IMR-90 (cell line): ENCODE data around the gene GUCY1A2. TPM values are rescaled to one million over a fixed set of nuclear protein-coding genes. Genes with fewer than 3 reads are reported as not detected.

Source experiments
- ATAC-seq: fragments of 200-7000 bp; cut with Tn5 transposase; 2 replicates; pipeline ENCODE4 v1.9.1; 2020; ENCODE audit warnings: low read depth, mild to moderate bottlenecking, moderate library complexity
- BruUV-seq: library from RNA; stranded (reverse); fragments of 400-500 nt; replicated peaks from 2 replicates; lab custom pipeline; 2021; lab: Mats Ljungman, UMichigan
- CTCF ChIA-PET: fragments of 300-600 bp; formaldehyde crosslinking; extraction: SDS; loops from one replicate; lab custom pipeline; 2021; ENCODE audit warnings: antibody characterized with exemption; lab: Yijun Ruan, JAX
- POLR2A ChIA-PET: fragments of 300-600 bp; sonication (Branson Sonifier 250); formaldehyde crosslinking; loops from one replicate; lab custom pipeline; 2022; ENCODE audit warnings: antibody characterized with exemption; ENCODE audit not compliant: unreplicated experiment; lab: Charles Lee
- DNase-seq: peaks from one replicate; pipeline ENCODE4 v3.0.0; 2013
- H2AFZ ChIP-seq: replicated peaks from 2 replicates; pipeline ENCODE3; 2013; ENCODE audit warnings: low read length, mild to moderate bottlenecking; ENCODE audit not compliant: poor library complexity
- H2AK5ac ChIP-seq: 2 replicates; pipeline ENCODE4 v1.6.1; 2013; ENCODE audit warnings: low read depth, low read length, inconsistent platforms
- H2AK9ac ChIP-seq: replicated peaks from 2 replicates; pipeline ENCODE3; 2013; ENCODE audit warnings: mild to moderate bottlenecking, low read depth, low read length, moderate library complexity; ENCODE audit not compliant: poor library complexity
- H2BK120ac ChIP-seq: 2 replicates; pipeline ENCODE4 v1.6.1; 2013; ENCODE audit warnings: low read depth, low read length, inconsistent platforms
- H2BK15ac ChIP-seq: 3 replicates; pipeline ENCODE4 v1.6.1; 2013; ENCODE audit warnings: low read depth, low read length, inconsistent platforms
- H2BK20ac ChIP-seq: 2 replicates; pipeline ENCODE4 v1.6.1; 2013; ENCODE audit warnings: low read depth, mild to moderate bottlenecking, inconsistent platforms, low read length, moderate library complexity
- H2BK5ac ChIP-seq: 2 replicates; pipeline ENCODE4 v1.6.1; 2013; ENCODE audit warnings: mild to moderate bottlenecking, low read depth, low read length, inconsistent platforms; ENCODE audit not compliant: poor library complexity, severe bottlenecking
- H3K14ac ChIP-seq: replicated peaks from 2 replicates; pipeline ENCODE4 v1.6.1; 2013; ENCODE audit warnings: low read depth, low read length, inconsistent platforms
- H3K18ac ChIP-seq: 2 replicates; pipeline ENCODE4 v1.6.1; 2013; ENCODE audit warnings: low read depth, low read length, control low read depth
- H3K23ac ChIP-seq: 2 replicates; pipeline ENCODE4 v1.6.1; 2013; ENCODE audit warnings: low read depth, low read length, inconsistent platforms
- H3K27ac ChIP-seq: 2 replicates; pipeline ENCODE4 v1.5.1; 2013; ENCODE audit warnings: mild to moderate bottlenecking, control low read depth, low read length; ENCODE audit not compliant: insufficient read depth
- H3K27me3 ChIP-seq: 2 replicates; pipeline ENCODE4 v1.6.1; 2013; ENCODE audit warnings: low read length; ENCODE audit not compliant: control insufficient read depth, insufficient read depth
- H3K36me3 ChIP-seq: 2 replicates; pipeline ENCODE4 v1.6.1; 2013; ENCODE audit warnings: low read length, mixed read lengths; ENCODE audit not compliant: control insufficient read depth, insufficient read depth
- H3K4ac ChIP-seq: 2 replicates; pipeline ENCODE4 v1.6.1; 2013; ENCODE audit warnings: low read depth, low read length, inconsistent platforms
- H3K4me1 ChIP-seq: 2 replicates; pipeline ENCODE4 v1.6.1; 2013; ENCODE audit warnings: low read length, mixed read lengths; ENCODE audit not compliant: control insufficient read depth, insufficient read depth
- H3K4me2 ChIP-seq: 2 replicates; pipeline ENCODE4 v1.6.1; 2013; ENCODE audit warnings: low read depth, mild to moderate bottlenecking, control low read depth, low read length, moderate library complexity
- H3K4me3 ChIP-seq: 2 replicates; pipeline ENCODE4 v1.5.1; 2013; ENCODE audit warnings: low read depth, mild to moderate bottlenecking, control low read depth, low read length, moderate library complexity; ENCODE audit not compliant: insufficient read depth
- H3K56ac ChIP-seq: 2 replicates; pipeline ENCODE4 v1.6.1; 2013; ENCODE audit warnings: low read length, inconsistent platforms; ENCODE audit not compliant: insufficient read depth; ENCODE audit errors: extremely low read depth
- H3K79me1 ChIP-seq, 2 experiments: 2 replicates each; pipeline ENCODE4 v1.6.1; 2013; ENCODE audit warnings: low read length in 2 of 2, inconsistent platforms in 1 of 2, low read depth in 1 of 2
- H3K9ac ChIP-seq: 2 replicates; pipeline ENCODE4 v1.6.1; 2013; ENCODE audit warnings: low read depth, low read length, control low read depth
- H3K9me1 ChIP-seq: 2 replicates; pipeline ENCODE4 v1.6.1; 2013; ENCODE audit warnings: low read length, inconsistent platforms; ENCODE audit not compliant: insufficient read depth
- H3K9me3 ChIP-seq: 2 replicates; pipeline ENCODE4 v1.6.1; 2013; ENCODE audit warnings: low read length; ENCODE audit not compliant: control insufficient read depth, insufficient read depth
- H4K20me1 ChIP-seq: 2 replicates; pipeline ENCODE4 v1.6.1; 2013; ENCODE audit warnings: low read length, inconsistent platforms; ENCODE audit not compliant: insufficient read depth
- H4K5ac ChIP-seq: 2 replicates; pipeline ENCODE4 v1.6.1; 2013; ENCODE audit warnings: mild to moderate bottlenecking, low read depth, low read length, control low read depth
- H4K8ac ChIP-seq, 2 experiments: 2 replicates each; pipeline ENCODE4 v1.6.1; 2013; ENCODE audit warnings: low read depth in 2 of 2, low read length in 2 of 2, control low read depth in 1 of 2, inconsistent platforms in 1 of 2
- H4K91ac ChIP-seq: 2 replicates; pipeline ENCODE4 v1.6.1; 2013; ENCODE audit warnings: low read depth, low read length, inconsistent platforms; ENCODE audit not compliant: insufficient read depth
- CEBPB ChIP-seq: IDR thresholded peaks from 2 replicates; pipeline ENCODE4 v1.6.1; 2012; ENCODE audit warnings: low read depth, low read length, improper control_type of control experiment
- CHD1 ChIP-seq: IDR thresholded peaks from 2 replicates; pipeline ENCODE4 v1.6.1; 2012; ENCODE audit warnings: low read depth, low read length, improper control_type of control experiment
- CTCF ChIP-seq: conservative IDR thresholded peaks from 2 replicates; pipeline ENCODE4 v1.5.1; 2012; ENCODE audit warnings: mild to moderate bottlenecking, low read depth, low read length, improper control_type of control experiment
- FOS ChIP-seq: fragments of 150-350 bp; IDR thresholded peaks from 2 replicates; pipeline ENCODE4 v1.6.1; 2016; ENCODE audit warnings: low read depth, low read length
- RFX5 ChIP-seq: IDR thresholded peaks from 2 replicates; pipeline ENCODE4 v1.8.0; 2012; ENCODE audit warnings: low read depth, mild to moderate bottlenecking, low read length, moderate library complexity
- WGBS, 2 experiments: methylation state at CpG; one replicate each; pipeline versions ENCODE4 v1.1.5 to v1.1.7; 2013; ENCODE audit warnings: missing lambda C conversion rate in 2 of 2; ENCODE audit not compliant: insufficient read length in 1 of 2; ENCODE audit errors: extremely low coverage in 2 of 2; 5-methylcytosine and 5-hydroxymethylcytosine counted together
- dilution Hi-C: fragments of 300-500 bp; cut with HindIII; formaldehyde crosslinking; loops from one replicate; pipeline ENCODE4 v1.14.3; 2018; ENCODE audit warnings: low sequenced_read_pairs; ENCODE audit not compliant: unreplicated experiment
- in situ Hi-C: fragments of 300-500 bp; cut with MboI; formaldehyde crosslinking; loops from 3 replicates; pipeline ENCODE4 v1.14.3; 2019; ENCODE audit warnings: low sequenced_read_pairs, inconsistent platforms, mixed read lengths
- intact Hi-C: fragments of 100-400 bp; cut with micrococcal nuclease; formaldehyde crosslinking; loops from 2 replicates; pipeline ENCODE4 v1.10.0; 2022
- polyA plus RNA-seq, 3 experiments: library from polyadenylated mRNA; depleted of rRNA; stranded (reverse); fragments of >200 nt; gene quantifications; 2 replicates each; pipeline ENCODE4 v1.2.3, GENCODE V29; 2012; ENCODE audit warnings: low replicate concordance in 1 of 3
- total RNA-seq: library from RNA; depleted of rRNA; stranded (reverse); fragments of >200 nt; gene quantifications from 2 replicates; pipeline ENCODE4 v1.2.3, GENCODE V29; 2012

GUCY1A2 gene
- total and polyA plus RNA-seq, 2 of the 4 experiments (the other 2 are of a cell fraction), result under 0.01 to 0.03 TPM

DNA sequence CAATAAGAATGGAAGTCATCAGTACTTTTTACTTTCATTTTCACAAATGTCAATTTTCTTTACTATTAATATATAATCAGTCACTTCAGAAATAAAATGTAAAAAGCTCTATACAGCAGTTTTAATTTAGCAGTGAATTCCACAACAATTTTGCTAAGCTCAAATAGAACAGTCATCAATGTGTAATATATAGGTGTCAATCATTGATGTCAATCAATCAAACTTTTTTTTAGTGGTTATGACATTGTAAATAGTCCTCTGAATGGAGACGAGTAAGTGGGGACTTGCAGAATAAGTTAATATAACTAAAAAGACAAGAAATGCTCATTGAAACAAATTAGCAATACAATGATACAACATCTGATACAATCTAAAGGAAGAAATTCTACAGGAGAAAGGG lies 327.4 kb downstream of the GUCY1A2 start:
- H3K4ac ChIP-seq, result no peak overlapping the region
- no peaks in the 10 kb centered on the region for H4K20me1 ChIP-seq
- intact Hi-C loops (loop anchor here (5.0 kb wide), 1 partner anchor 49 kb away; no protein-coding TSS in a partner anchor), dilution Hi-C loops (no loop called here), in situ Hi-C loops (no loop called here)
- no peak overlapping the region for H4K8ac ChIP-seq
- no peak overlapping the region for H2AFZ ChIP-seq
- TF ChIP-seq CTCF (no peak), RFX5 (no peak), CEBPB (no peak), FOS (no peak), CHD1 (no peak)
- no peak overlapping the region for H2BK5ac ChIP-seq
- no peaks in the 10 kb centered on the region for H3K9me3 ChIP-seq
- ChIA-PET POLR2A (no interaction called here), CTCF (interaction anchor here (1.0 kb wide), 1 partner anchor 128 kb away, joined by 3 read pairs; no protein-coding TSS in a partner anchor)
- H3K18ac ChIP-seq, result no peak overlapping the region
- ATAC-seq (no peak), DNase-seq (no peak)
- no peak overlapping the region for H3K56ac ChIP-seq
- no peak overlapping the region for H3K9ac ChIP-seq
- peaks cover 2% of the 10 kb centered on the region; the same call in 1 of the 2 replicates for H3K9me1 ChIP-seq
- no peaks in the 10 kb centered on the region for H3K36me3 ChIP-seq
- BruUV-seq, result no TSS peak
- H3K27ac ChIP-seq, result no peak overlapping the region
- no peak overlapping the region for H2AK5ac ChIP-seq
- H3K79me1 ChIP-seq, result no peaks in the 10 kb centered on the region
- no peak overlapping the region for H2BK20ac ChIP-seq
- peaks cover 2% of the 10 kb centered on the region for H3K4me1 ChIP-seq
- no peak overlapping the region for H4K91ac ChIP-seq
- H3K4me3 ChIP-seq, result no peak overlapping the region
- no CpG with 5 or more reads among the region's 1 CpG for WGBS, 2 experiments
- H2AK9ac ChIP-seq, result no peak overlapping the region
- H3K14ac ChIP-seq, result no peak overlapping the region
- no peak overlapping the region for H2BK120ac ChIP-seq
- no peak overlapping the region for H4K5ac ChIP-seq
- no peak overlapping the region for H2BK15ac ChIP-seq
- no peak overlapping the region for H3K4me2 ChIP-seq
- no peaks in the 10 kb centered on the region for H3K27me3 ChIP-seq
- no peak overlapping the region for H3K23ac ChIP-seq
